IPS-18a (cell line): ENCODE measurements around the gene SLC52A1.
"Not testable (repeated sequence)": the region's sequence is repeated elsewhere in the genome, so short reads cannot be mapped to it uniquely, and the experiment has no call there.

Source experiments
- H3K27ac ChIP-seq: one replicate; pipeline ENCODE4 v1.5.1; 2013; ENCODE audit warnings: low read length
- H3K27me3 ChIP-seq: one replicate; pipeline ENCODE4 v1.6.1; 2013; ENCODE audit warnings: mild to moderate bottlenecking, low read length; ENCODE audit not compliant: control insufficient read depth, insufficient read depth
- H3K36me3 ChIP-seq: one replicate; pipeline ENCODE4 v1.6.1; 2013; ENCODE audit warnings: low read depth, low read length; ENCODE audit not compliant: control insufficient read depth
- H3K4me1 ChIP-seq: one replicate; pipeline ENCODE4 v1.6.1; 2013; ENCODE audit warnings: low read depth, low read length; ENCODE audit not compliant: control insufficient read depth
- H3K4me3 ChIP-seq: one replicate; pipeline ENCODE4 v1.5.1; 2013; ENCODE audit warnings: low read length
- H3K9ac ChIP-seq: one replicate; pipeline ENCODE4 v1.6.1; 2013; ENCODE audit warnings: mild to moderate bottlenecking, low read length, moderate library complexity
- H3K9me3 ChIP-seq: one replicate; pipeline ENCODE4 v1.6.1; 2013; ENCODE audit warnings: low read depth, low read length; ENCODE audit not compliant: control insufficient read depth

SLC52A1 gene

DNA sequence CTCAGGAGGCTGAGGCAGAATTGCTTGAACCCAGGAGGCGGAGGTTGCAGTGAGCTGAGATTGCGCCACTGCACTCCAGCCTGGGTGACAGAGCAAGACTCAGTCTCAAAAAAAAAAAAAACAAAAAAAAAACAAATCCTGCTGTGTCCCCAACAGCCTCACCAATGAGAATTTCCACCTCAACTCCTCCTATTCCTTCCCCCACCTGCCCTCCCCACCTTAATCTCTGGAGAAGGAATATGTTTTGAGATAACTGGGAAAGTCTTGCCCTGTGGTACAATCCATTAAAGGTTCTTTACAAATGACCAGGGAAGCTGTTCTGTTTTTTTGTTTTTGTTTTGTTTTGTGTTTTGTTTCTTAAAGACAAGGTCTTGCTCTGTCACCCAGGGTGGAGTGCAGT is 5.1 kb downstream of the SLC52A1 start:
- H3K9me3 ChIP-seq, H3K36me3 ChIP-seq, H3K27ac ChIP-seq, H3K9ac ChIP-seq, H3K4me1 ChIP-seq, H3K4me3 ChIP-seq: not testable (repeated sequence)
- peaks cover 18% of the 10 kb centered on the region for H3K27me3 ChIP-seq

DNA sequence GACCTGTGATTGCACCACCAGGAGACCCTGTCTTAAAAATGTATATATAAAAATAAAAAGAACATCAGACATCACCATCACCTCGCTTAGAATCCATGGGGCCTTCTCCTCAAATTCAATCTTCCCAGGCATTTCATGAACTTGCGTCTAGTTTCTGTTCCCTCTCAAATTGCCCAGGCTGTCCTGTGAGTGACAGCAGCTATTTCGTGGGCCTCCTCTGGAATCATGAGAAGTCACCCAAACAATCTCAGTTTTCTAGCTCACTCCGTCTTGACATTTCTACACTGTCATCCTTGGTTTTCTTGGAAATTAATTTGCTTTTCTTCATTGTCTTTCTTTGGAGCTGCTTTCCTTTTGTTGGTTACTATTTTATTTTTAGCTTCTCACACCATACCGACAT is 7.3 kb downstream of the SLC52A1 start:
- Histone ChIP-seq H3K9me3 (no peaks in the 10 kb centered on the region), H3K36me3 (no peaks in the 10 kb centered on the region), H3K27ac (no peak overlapping the region), H3K4me3 (no peak overlapping the region), H3K27me3 (peaks cover 7% of the 10 kb centered on the region), H3K9ac (no peak overlapping the region), H3K4me1 (no peaks in the 10 kb centered on the region)

DNA sequence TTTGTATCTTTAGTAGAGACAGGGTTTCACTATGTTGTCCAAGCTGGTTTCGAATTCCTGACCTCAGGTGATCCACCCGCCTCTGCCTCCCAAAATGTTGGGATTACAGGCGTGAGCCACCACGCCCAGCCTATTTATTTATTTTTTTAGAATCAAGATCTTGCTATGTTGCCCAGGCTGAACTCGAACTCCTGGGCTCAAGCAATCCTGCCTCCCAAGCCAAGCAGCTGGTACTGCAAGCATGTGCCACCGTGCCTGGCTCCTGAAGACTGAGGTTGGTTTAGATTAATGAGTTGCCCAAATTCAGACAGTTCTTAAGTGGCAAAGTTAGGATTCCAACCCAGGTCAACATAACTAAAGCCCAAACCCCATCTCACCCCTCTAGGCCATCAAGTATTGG is 7.9 kb downstream of the SLC52A1 start:
- no peaks in the 10 kb centered on the region for H3K4me1 ChIP-seq
- peaks cover 5% of the 10 kb centered on the region for H3K36me3 ChIP-seq
- no peak overlapping the region for H3K4me3 ChIP-seq
- H3K9me3 ChIP-seq, result no peaks in the 10 kb centered on the region
- H3K27me3 ChIP-seq, result peaks cover 7% of the 10 kb centered on the region
- H3K9ac ChIP-seq, result no peak overlapping the region
- H3K27ac ChIP-seq, result no peak overlapping the region

DNA sequence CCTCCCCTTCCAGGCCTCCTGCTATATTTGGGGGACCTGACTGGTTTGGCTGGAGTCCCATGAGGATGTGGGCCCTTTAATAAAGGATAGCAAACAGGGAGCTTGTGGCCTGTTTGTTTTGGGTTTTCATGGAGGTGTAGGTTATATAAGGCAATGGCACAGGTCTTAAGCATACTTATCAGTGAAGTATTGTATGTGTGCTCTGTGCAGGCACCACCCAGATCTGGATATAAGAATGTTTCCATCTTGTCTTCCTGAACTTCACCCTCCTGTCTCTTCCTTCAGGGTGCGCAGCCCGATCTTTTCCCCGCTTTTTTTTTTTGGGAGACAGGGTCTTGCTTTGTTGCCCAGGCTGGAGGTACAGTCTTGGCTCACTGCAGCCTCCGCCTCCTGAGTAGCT is 10.6 kb downstream of the SLC52A1 start:
- peaks cover 26% of the 10 kb centered on the region for H3K36me3 ChIP-seq
- no peaks in the 10 kb centered on the region for H3K27me3 ChIP-seq
- no peak overlapping the region for H3K27ac ChIP-seq
- no peak overlapping the region for H3K9ac ChIP-seq
- H3K4me3 ChIP-seq, result no peak overlapping the region
- H3K9me3 ChIP-seq, result no peaks in the 10 kb centered on the region
- no peaks in the 10 kb centered on the region for H3K4me1 ChIP-seq

DNA sequence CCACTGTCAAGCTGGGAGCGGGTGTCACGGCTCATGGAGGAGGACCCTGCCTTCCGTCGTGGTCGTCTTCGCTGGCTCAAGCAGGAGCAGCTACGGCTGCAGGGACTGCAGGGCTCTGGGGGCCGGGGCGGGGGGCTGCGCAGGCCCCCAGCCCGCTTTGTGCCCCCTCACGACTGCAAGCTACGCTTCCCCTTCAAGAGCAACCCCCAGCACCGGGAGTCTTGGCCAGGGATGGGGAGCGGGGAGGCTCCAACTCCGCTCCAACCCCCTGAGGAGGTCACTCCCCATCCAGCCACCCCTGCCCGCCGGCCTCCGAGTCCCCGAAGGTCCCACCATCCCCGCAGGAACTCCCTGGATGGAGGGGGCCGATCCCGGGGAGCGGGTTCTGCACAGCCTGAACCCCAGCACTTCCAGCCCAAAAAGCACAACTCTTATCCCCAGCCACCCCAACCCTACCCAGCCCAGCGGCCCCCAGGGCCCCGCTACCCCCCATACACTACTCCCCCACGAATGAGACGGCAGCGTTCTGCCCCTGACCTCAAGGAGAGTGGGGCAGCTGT is 11.6 kb downstream of the SLC52A1 start:
- Histone ChIP-seq H3K36me3 (peaks cover 28% of the 10 kb centered on the region), H3K9me3 (no peaks in the 10 kb centered on the region)

DNA sequence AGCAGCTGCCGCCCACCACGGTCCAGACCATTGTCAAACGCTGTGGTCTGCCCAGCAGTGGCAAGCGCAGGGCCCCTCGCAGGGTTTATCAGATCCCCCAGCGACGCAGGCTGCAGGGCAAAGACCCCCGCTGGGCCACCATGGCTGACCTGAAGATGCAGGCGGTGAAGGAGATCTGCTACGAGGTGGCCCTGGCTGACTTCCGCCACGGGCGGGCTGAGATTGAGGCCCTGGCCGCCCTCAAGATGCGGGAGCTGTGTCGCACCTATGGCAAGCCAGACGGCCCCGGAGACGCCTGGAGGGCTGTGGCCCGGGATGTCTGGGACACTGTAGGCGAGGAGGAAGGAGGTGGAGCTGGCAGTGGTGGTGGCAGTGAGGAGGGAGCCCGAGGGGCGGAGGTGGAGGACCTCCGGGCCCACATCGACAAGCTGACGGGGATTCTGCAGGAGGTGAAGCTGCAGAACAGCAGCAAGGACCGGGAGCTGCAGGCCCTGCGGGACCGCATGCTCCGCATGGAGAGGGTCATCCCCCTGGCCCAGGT is 13.0 kb downstream of the SLC52A1 start:
- no peak overlapping the region for H3K4me3 ChIP-seq
- H3K36me3 ChIP-seq, result peaks cover 29% of the 10 kb centered on the region

More for the DNA sequence above, 11.6 kb downstream of the SLC52A1 start:
- Histone ChIP-seq H3K4me1 (no peaks in the 10 kb centered on the region), H3K4me3 (no peak overlapping the region), H3K27ac (no peak overlapping the region), H3K9ac (no peak overlapping the region), H3K27me3 (no peaks in the 10 kb centered on the region)

DNA sequence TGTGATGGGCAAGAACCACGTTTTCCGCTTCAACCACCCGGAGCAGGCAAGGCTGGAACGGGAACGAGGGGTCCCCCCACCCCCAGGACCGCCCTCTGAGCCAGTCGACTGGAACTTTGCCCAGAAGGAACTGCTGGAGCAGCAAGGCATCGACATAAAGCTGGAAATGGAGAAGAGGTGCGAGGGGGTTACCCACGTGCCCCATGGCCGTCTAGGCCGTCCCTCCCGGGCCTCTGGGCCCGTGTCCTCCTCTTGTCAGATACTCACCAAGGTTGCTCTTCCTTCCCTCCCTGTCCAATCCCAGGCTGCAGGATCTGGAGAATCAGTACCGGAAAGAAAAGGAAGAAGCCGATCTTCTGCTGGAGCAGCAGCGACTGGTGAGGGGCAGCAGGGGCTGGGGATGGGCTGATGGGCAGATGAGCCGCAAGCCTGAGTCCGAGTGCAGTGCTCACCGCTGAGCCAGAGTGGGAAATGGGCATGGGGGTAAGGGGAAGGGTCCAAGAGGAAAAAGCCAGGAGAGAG is 14.7 kb downstream of the SLC52A1 start:
- no peaks in the 10 kb centered on the region for H3K9me3 ChIP-seq
- H3K4me1 ChIP-seq, result no peaks in the 10 kb centered on the region
- no peaks in the 10 kb centered on the region for H3K27me3 ChIP-seq
- H3K9ac ChIP-seq, result no peak overlapping the region
- H3K36me3 ChIP-seq, result peaks cover 37% of the 10 kb centered on the region
- H3K27ac ChIP-seq, result no peak overlapping the region
- no peak overlapping the region for H3K4me3 ChIP-seq

More for the DNA sequence above, 13.0 kb downstream of the SLC52A1 start:
- Histone ChIP-seq H3K9ac (no peak overlapping the region), H3K9me3 (no peaks in the 10 kb centered on the region), H3K4me1 (no peaks in the 10 kb centered on the region), H3K27me3 (no peaks in the 10 kb centered on the region), H3K27ac (no peak overlapping the region)

DNA sequence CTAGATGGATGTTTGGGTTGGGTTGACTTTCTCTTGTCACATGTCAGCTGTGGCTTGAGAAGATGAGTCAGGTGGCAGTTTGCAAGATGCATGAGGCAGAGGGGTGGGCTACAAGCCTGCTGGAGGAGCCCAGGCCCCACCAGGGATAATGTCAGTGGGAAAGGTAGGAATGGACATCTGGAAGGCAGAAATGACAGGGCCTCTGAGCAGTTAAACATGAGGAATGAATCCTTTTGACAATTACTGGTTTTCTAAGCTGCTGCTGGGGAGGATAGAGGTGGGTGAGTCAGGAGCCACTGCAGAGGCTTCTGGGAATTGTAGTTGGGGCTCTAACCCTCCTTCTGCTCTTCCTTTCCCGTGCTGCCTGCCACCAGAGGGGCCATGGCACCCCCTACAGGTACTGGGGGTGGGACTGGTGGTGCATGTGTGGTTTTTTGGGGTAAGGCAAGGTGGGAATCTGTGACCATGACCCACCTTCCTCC is 15.7 kb downstream of the SLC52A1 start:
- no peaks in the 10 kb centered on the region for H3K27me3 ChIP-seq
- no peak overlapping the region for H3K9ac ChIP-seq
- no peak overlapping the region for H3K4me3 ChIP-seq
- peaks cover 44% of the 10 kb centered on the region for H3K36me3 ChIP-seq
- no peaks in the 10 kb centered on the region for H3K4me1 ChIP-seq
- no peak overlapping the region for H3K27ac ChIP-seq
- H3K9me3 ChIP-seq, result no peaks in the 10 kb centered on the region

DNA sequence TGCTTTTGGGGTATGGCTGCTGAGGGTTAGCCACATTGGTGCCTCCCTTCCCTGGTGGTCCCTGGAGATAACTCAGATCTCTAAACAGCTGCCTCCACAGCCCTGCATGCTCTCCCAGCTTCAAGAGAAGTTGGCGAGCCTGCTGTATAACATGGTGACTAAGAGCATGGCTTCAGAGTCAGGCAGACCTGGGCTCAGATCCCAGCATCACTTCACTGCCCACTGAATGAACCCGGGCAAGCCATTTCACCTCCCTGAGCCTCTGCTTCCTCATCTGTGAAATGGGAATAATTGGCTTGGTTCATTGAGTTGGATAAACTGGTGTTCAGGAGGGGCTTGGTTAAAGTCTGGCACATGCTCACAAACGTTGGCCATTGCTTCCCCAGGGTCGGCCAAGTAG is 20.9 kb downstream of the SLC52A1 start:
- H3K4me1 ChIP-seq, result no peaks in the 10 kb centered on the region
- no peak overlapping the region for H3K9ac ChIP-seq
- no peaks in the 10 kb centered on the region for H3K27me3 ChIP-seq
- H3K36me3 ChIP-seq, result peaks cover 41% of the 10 kb centered on the region
- no peak overlapping the region for H3K4me3 ChIP-seq
- no peaks in the 10 kb centered on the region for H3K9me3 ChIP-seq
- H3K27ac ChIP-seq, result no peak overlapping the region

DNA sequence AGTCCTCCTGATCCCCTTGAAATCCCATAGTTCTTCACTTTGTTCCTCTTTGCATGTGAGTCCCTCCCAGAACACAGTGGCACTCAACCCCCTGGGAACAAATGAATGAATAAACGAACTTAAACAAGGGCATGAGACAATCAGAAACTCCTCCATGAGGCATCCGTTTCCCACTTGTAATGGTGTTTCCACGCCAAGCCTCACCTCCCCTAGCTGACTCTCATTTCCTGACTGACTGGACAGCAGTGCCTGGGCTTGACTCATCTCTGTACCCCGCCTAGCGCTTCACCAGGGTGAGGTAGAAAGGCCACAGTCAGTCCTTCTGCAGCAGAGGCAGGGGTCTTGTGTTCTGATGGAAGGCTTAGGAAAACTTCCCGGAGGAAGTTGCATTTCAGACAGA is 23.3 kb downstream of the SLC52A1 start:
- Histone ChIP-seq H3K27me3 (no peaks in the 10 kb centered on the region), H3K36me3 (peaks cover 56% of the 10 kb centered on the region), H3K27ac (no peak overlapping the region)

DNA sequence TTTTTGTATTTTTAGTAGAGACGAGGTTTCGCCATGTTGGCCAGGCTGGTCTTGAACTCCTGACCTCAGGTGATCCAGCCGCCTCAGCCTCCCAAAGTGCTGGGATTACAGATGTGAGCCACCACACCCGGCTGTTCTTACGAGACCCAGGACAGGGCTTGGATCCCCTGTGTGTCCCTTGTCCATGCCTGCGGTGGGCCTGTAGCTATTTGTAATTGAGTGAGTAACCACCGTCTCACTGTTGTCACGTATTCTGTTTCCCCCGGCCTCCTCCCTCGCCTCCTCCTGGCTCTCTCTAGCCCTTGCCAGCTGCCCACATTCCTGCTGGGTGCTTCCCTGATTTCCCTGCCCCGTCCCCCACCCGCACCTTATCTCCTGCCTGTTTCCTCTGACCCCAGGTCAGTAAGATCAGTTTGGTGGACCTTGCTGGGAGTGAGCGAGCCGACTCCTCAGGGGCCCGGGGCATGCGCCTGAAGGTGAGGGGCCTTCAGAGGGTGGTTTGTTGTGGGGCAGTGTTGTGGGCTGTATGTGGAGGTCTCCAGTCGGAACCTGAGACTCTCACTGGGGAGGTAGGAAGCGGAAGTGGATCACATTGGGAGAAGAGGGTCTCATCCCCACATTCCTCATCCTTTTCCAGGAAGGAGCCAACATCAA is 31.9 kb downstream of the SLC52A1 start:
- H3K9ac ChIP-seq, result no peak overlapping the region
- H3K4me1 ChIP-seq, result peaks cover 16% of the 10 kb centered on the region
- no peaks in the 10 kb centered on the region for H3K27me3 ChIP-seq
- H3K27ac ChIP-seq, result no peak overlapping the region
- no peak overlapping the region for H3K4me3 ChIP-seq
- peaks cover 62% of the 10 kb centered on the region for H3K36me3 ChIP-seq
- H3K9me3 ChIP-seq, result no peaks in the 10 kb centered on the region

More for the DNA sequence above, 23.3 kb downstream of the SLC52A1 start:
- H3K4me3 ChIP-seq, result no peak overlapping the region
- H3K9ac ChIP-seq, result no peak overlapping the region
- no peaks in the 10 kb centered on the region for H3K9me3 ChIP-seq
- H3K4me1 ChIP-seq, result no peaks in the 10 kb centered on the region
